Measurements from ENCODE around the gene RAD23B. TPM values are rescaled to one million over a fixed set of nuclear protein-coding genes. Genes with fewer than 3 reads are reported as not detected.

The RAD23B gene
- total RNA-seq, 1 experiment from 2014 or later, result 251 TPM

- CTCF ChIA-PET, result no interaction called here
- Histone ChIP-seq H3K4me2 (ENCODE audit: low read length) (no peak overlapping the region; the same call in 1 of the 2 replicates), H3K4me3 (replicated peaks in 1 of 2; ENCODE audit: low read depth in 1 of 2, low read length in 2 of 2) (no peak overlapping the region), H3K79me2 (ENCODE audit: insufficient read depth, low read length) (peaks cover 100% of the 10 kb centered on the region), H3K9me2 (ENCODE audit: insufficient read depth) (no peaks in the 10 kb centered on the region), H4K20me1 (ENCODE audit: insufficient read depth) (peaks cover 83% of the 10 kb centered on the region), H3K36me3 (ENCODE audit: control insufficient read depth in 1 of 2, insufficient read depth in 2 of 2, low read length in 2 of 2) (0 out of 4 replicates have a peak, but pooled peaks cover 0 to 4% of the 10 kb centered on the region in 2 experiments), H3K27me3 (ENCODE audit: insufficient read depth, low read length) (no peaks in the 10 kb centered on the region), H3K4me1 (ENCODE audit: control insufficient read depth in 1 of 2, insufficient read depth in 2 of 2, low read length in 2 of 2) (peaks cover 26 to 76% of the 10 kb centered on the region in 2 experiments), H3K27ac (ENCODE audit: low read depth, low read length) (no peak overlapping the region), H3K9me3 (ENCODE audit: control insufficient read depth in 1 of 2, insufficient read depth in 1 of 2, low read depth in 1 of 2, low read length in 2 of 2) (no peaks in the 10 kb centered on the region), H2AFZ (ENCODE audit: low read depth, low read length, poor library complexity, severe bottlenecking) (no peak overlapping the region), H3K9ac (ENCODE audit: low read length) (no peak overlapping the region)
- DNase-seq (ENCODE audit: low read depth, low spot score), result no peak
- TF ChIP-seq ZBTB33 (IDR thresholded peaks at IDR 0.05; ENCODE audit: extremely low read depth, insufficient replicate concordance, low read length) (no peak), JUND (IDR thresholded peaks at IDR 0.05) (no peak), RAD21 (IDR thresholded peaks at IDR 0.05; ENCODE audit: low read depth) (no peak), CTCF (IDR thresholded peaks at IDR 0.05 in 2 of 3, conservative IDR thresholded peaks at IDR 0.05 in 1 of 3; ENCODE audit: borderline replicate concordance in 1 of 3, insufficient read depth in 1 of 3, low read depth in 2 of 3, low read length in 2 of 3) (no peak), EZH2 (IDR thresholded peaks at IDR 0.05) (no peak), SP1 (IDR thresholded peaks at IDR 0.05; ENCODE audit: low read depth) (no peak), ELF1 (IDR thresholded peaks at IDR 0.05; ENCODE audit: borderline replicate concordance, low read depth) (no peak), FOSL1 (IDR thresholded peaks at IDR 0.05; ENCODE audit: low read depth) (no peak), MAX (IDR thresholded peaks at IDR 0.05) (no peak), ATF3 (IDR thresholded peaks at IDR 0.05) (no peak), EGR1 (IDR thresholded peaks at IDR 0.05; ENCODE audit: low read depth) (no peak), REST (IDR thresholded peaks at IDR 0.05; ENCODE audit: low read depth) (no peak), CEBPB (IDR thresholded peaks at IDR 0.05; ENCODE audit: low read depth) (no peak), SIN3A (IDR thresholded peaks at IDR 0.05; ENCODE audit: low read depth) (no peak)
- RAD21 ChIA-PET (ENCODE audit: low non-redundant PET in 1 of 2, low total read pairs in 2 of 2, uncharacterized antibody in 2 of 2, unreplicated experiment in 2 of 2), result no interaction called here
- no peak for ATAC-seq
- POLR2A ChIA-PET, result no interaction called here
- no TSS peak for BruUV-seq (replicated peaks)
- intact Hi-C loops (cut with micrococcal nuclease), result no loop called here
These were observed 11.7 kb downstream of the RAD23B start for GRCh38 chr9:107294756-107295155.
